Measurements from ENCODE around the gene LTA. TPM values are rescaled to one million over a fixed set of nuclear protein-coding genes. Genes with fewer than 3 reads are reported as not detected.

Gene LTA
- polyA plus RNA-seq (2011; rRNA removed) (not detected in 2 replicates), polyA minus RNA-seq (2011; rRNA and poly(A)+ RNA removed) (not detected in 2 replicates)

- ChIA-PET POLR2A (no interaction called here), CTCF (no interaction called here)
- no peak for TF ChIP-seq CTCF (IDR thresholded peaks at IDR 0.05; ENCODE audit: low read depth, low read length)
- DNase-seq (ENCODE audit: low read depth, low spot score): no peak
- no peaks in the 10 kb centered on the region; the same call in 1 of the 2 replicates for H3K9me3 ChIP-seq (ENCODE audit: control insufficient read depth, insufficient read depth, low read length)
- H3K27ac ChIP-seq (ENCODE audit: low read depth, low read length): no peak within 1 kb of the TSS
- peaks cover 39% of the 10 kb centered on the region for H3K27me3 ChIP-seq (ENCODE audit: control insufficient read depth, insufficient read depth, low read length)
- no peak within 1 kb of the TSS for H3K4me3 ChIP-seq (ENCODE audit: low read depth, low read length)
These were observed at the start of gene LTA for GRCh38 chr6:31572041-31572911. Gene LTA, plus strand, starts transcription at chr6:31572289. Its CDS starts 454 bp downstream, at chr6:31572743.

- Histone ChIP-seq H3K27me3 (ENCODE audit: control insufficient read depth, insufficient read depth, low read length) (no peaks in the 10 kb centered on the region), H3K27ac (ENCODE audit: low read depth, low read length) (no peak overlapping the region), H3K4me3 (ENCODE audit: low read depth, low read length) (no peak overlapping the region), H3K9me3 (ENCODE audit: control insufficient read depth, insufficient read depth, low read length) (no peaks in the 10 kb centered on the region)
- POLR2A ChIA-PET: interaction anchor here (4.5 kb wide), 1 partner anchor 16 kb away, joined by 24 read pairs; the partner anchor contains the start of gene DDX39B
- CTCF ChIA-PET: interaction anchor here (0.7 kb wide), 1 partner anchor 71 kb away, joined by 3 read pairs; no protein-coding TSS in a partner anchor
- TF ChIP-seq CTCF (IDR thresholded peaks at IDR 0.05; ENCODE audit: low read depth, low read length): no peak
- no peak for DNase-seq (ENCODE audit: low read depth, low spot score)
These were observed 46.5 kb upstream of the LTA start for GRCh38 chr6:31525553-31525931.

GRCh38 chr6:31525932-31526591 lies 46.0 kb upstream of the LTA start:
- H3K9me3 ChIP-seq (ENCODE audit: control insufficient read depth, insufficient read depth, low read length): no peaks in the 10 kb centered on the region
- H3K27ac ChIP-seq (ENCODE audit: low read depth, low read length): no peak overlapping the region
- no peak for TF ChIP-seq CTCF (IDR thresholded peaks at IDR 0.05; ENCODE audit: low read depth, low read length)
- no peak for DNase-seq (ENCODE audit: low read depth, low spot score)
- POLR2A ChIA-PET: interaction anchor here (0.5 to 4.5 kb wide), 2 partner anchors 15 to 20 kb away, joined by 4 to 24 read pairs; partner anchors contain the start of genes ATP6V1G2 and DDX39B
- CTCF ChIA-PET: interaction anchor here (0.7 kb wide), 1 partner anchor 71 kb away, joined by 3 read pairs; no protein-coding TSS in a partner anchor
- H3K4me3 ChIP-seq (ENCODE audit: low read depth, low read length): no peak overlapping the region
- H3K27me3 ChIP-seq (ENCODE audit: control insufficient read depth, insufficient read depth, low read length): no peaks in the 10 kb centered on the region

- no peak for TF ChIP-seq CTCF (IDR thresholded peaks at IDR 0.05; ENCODE audit: low read depth, low read length)
- Histone ChIP-seq H3K4me3 (ENCODE audit: low read depth, low read length) (no peak overlapping the region), H3K27ac (ENCODE audit: low read depth, low read length) (no peak overlapping the region), H3K27me3 (ENCODE audit: control insufficient read depth, insufficient read depth, low read length) (no peaks in the 10 kb centered on the region), H3K9me3 (ENCODE audit: control insufficient read depth, insufficient read depth, low read length) (no peaks in the 10 kb centered on the region)
- POLR2A ChIA-PET: interaction anchor here (0.7 to 4.5 kb wide), 4 partner anchors 12 to 60 kb away, joined by 3 to 24 read pairs (median 8); partner anchors contain the start of gene DDX39B
- CTCF ChIA-PET: interaction anchor here (0.7 to 1.5 kb wide), 3 partner anchors 10 to 667 kb away, joined by 3 to 5 read pairs (median 4); no protein-coding TSS in a partner anchor
- DNase-seq (ENCODE audit: low read depth, low spot score): no peak
These were observed 43.7 kb upstream of the LTA start for GRCh38 chr6:31528307-31528777.
